Uterus (tissue), 4 donors: ENCODE data around the gene EYS. TPM values are rescaled to one million over a fixed set of nuclear protein-coding genes. Genes with fewer than 3 reads are reported as not detected.

ENCODE experiments used
- DNase-seq, 2 donors: peaks; one replicate each; pipeline ENCODE4 v3.0.0-alpha.2; 2019 to 2020
- H3K27ac ChIP-seq, 2 donors: fragments of 200-600 bp; sonication (generic); 1 replicate in 1 of 2; 2 replicates in 1 of 2; pipeline ENCODE4 v1.5.1; 2016 to 2018
- H3K27me3 ChIP-seq, 2 donors: fragments of 200-600 bp; sonication (generic); one replicate each; pipeline ENCODE4 v1.5.1; 2018 to 2019; ENCODE audit warnings: control low read depth in 1 of 2
- H3K36me3 ChIP-seq, 2 donors: fragments of 200-600 bp; sonication (generic); one replicate each; pipeline ENCODE4 v1.5.1; 2019; ENCODE audit warnings: control low read depth in 1 of 2
- H3K4me1 ChIP-seq, 2 donors: fragments of 200-600 bp; sonication (generic); one replicate each; pipeline ENCODE4 v1.5.1; 2018 to 2019; ENCODE audit warnings: control low read depth in 1 of 2
- H3K4me3 ChIP-seq, 2 donors: fragments of 200-600 bp; sonication (generic); 1 replicate in 1 of 2; 2 replicates in 1 of 2; pipeline ENCODE4 v1.5.1; 2018 to 2019; ENCODE audit warnings: mild to moderate bottlenecking in 1 of 2
- H3K9me3 ChIP-seq, 2 donors: fragments of 200-600 bp; sonication (generic); one replicate each; pipeline ENCODE4 v1.5.1; 2019; ENCODE audit warnings: control low read depth in 1 of 2
- POLR2A ChIP-seq, 2 donors: fragments of 450-650 bp; IDR thresholded peaks; one replicate each; pipeline ENCODE4 v1.6.1; 2016; ENCODE audit warnings: antibody characterized with exemption in 2 of 2, mild to moderate bottlenecking in 1 of 2, moderate library complexity in 1 of 2
- intact Hi-C: fragments of 100-400 bp; cut with DNase I; formaldehyde crosslinking; loops from one replicate; pipeline ENCODE4 v1.15.1; 2023; ENCODE audit warnings: low total_unique reads
- total RNA-seq, 4 donors: library from RNA; depleted of rRNA in 3 of 4; stranded (reverse); fragments of >200 nt in 3 of 4; gene quantifications; one replicate each; pipeline versions ENCODE4 v1.1.0 to v1.2.4, GENCODE V29; 2014 to 2023
- TF ChIP-seq, protein P1 (sequence below), 4 experiments: fragments of 200-600 bp in 2 of 4; fragments of 450-650 bp in 2 of 4; sonication (generic) in 2 of 4; IDR thresholded peaks; one replicate each; pipeline ENCODE4 v1.5.1; 2016 to 2019; ENCODE audit warnings: antibody characterized with exemption in 4 of 4, mild to moderate bottlenecking in 2 of 4, moderate library complexity in 1 of 4
- donor health status: DM: yes; HTN: yes; CAD: no.

EYS gene
- total RNA-seq, 4 donors from 2014 or later: 1.3 TPM; not detected in 3

DNA sequence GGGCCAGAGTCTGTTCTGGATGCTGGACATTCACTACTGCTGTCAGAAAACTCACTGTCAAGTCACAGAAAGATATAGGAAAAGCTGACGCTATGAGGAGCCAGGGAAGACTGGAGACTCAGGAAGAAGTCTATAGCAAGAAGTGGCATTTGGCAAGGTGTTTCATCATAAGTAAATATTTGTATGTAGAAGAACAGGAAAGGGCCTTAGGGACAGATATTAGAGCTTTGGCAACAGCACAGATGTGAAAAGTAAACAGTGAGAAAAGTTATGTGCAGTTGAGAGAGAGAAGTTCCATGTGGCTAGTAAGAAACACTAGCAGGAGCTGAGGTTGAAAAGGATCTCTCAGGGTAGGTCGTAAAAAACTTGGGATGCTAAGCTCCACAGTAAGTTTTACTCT, 1202.5 kb downstream of the EYS start:
- Histone ChIP-seq H3K9me3 (no peaks in the 10 kb centered on the region), H3K27ac (no peak overlapping the region), H3K4me1 (no peaks in the 10 kb centered on the region), H3K36me3 (no peaks in the 10 kb centered on the region), H3K27me3 (no peaks in the 10 kb centered on the region), H3K4me3 (no peak overlapping the region)
- TF ChIP-seq POLR2A (IDR thresholded peaks at IDR 0.05): no peak
- TF ChIP-seq, protein P1, sequence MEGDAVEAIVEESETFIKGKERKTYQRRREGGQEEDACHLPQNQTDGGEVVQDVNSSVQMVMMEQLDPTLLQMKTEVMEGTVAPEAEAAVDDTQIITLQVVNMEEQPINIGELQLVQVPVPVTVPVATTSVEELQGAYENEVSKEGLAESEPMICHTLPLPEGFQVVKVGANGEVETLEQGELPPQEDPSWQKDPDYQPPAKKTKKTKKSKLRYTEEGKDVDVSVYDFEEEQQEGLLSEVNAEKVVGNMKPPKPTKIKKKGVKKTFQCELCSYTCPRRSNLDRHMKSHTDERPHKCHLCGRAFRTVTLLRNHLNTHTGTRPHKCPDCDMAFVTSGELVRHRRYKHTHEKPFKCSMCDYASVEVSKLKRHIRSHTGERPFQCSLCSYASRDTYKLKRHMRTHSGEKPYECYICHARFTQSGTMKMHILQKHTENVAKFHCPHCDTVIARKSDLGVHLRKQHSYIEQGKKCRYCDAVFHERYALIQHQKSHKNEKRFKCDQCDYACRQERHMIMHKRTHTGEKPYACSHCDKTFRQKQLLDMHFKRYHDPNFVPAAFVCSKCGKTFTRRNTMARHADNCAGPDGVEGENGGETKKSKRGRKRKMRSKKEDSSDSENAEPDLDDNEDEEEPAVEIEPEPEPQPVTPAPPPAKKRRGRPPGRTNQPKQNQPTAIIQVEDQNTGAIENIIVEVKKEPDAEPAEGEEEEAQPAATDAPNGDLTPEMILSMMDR (IDR thresholded peaks at IDR 0.05): no peak
- no peak for DNase-seq
- intact Hi-C loops: no loop called here

DNA sequence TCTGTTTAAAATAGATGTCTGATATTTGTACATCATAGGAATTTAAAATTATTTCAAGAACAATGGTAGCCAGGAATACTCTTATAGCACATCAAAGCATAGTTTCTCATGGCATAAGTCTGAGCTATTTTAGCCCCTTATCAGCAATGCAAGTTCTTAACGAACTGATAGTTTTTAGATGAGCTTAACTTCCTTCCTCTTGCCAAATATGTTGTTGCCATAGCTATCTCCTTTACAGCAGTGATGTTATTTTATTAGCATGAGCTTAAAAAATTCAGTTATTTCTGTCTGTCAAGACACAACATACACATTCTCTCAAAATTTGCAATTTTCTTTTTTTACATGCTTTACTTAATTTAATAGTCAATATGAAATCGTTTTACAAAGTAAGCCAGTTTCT, 1204.2 kb downstream of the EYS start:
- no peaks in the 10 kb centered on the region for H3K27me3 ChIP-seq
- H3K27ac ChIP-seq: no peak overlapping the region
- intact Hi-C loops: no loop called here
- no peaks in the 10 kb centered on the region for H3K4me1 ChIP-seq
- no peaks in the 10 kb centered on the region for H3K36me3 ChIP-seq
- H3K4me3 ChIP-seq: no peak overlapping the region
- H3K9me3 ChIP-seq: no peaks in the 10 kb centered on the region
- DNase-seq: no peak
- TF ChIP-seq, protein P1 (IDR thresholded peaks at IDR 0.05): no peak
- TF ChIP-seq POLR2A (IDR thresholded peaks at IDR 0.05): no peak

DNA sequence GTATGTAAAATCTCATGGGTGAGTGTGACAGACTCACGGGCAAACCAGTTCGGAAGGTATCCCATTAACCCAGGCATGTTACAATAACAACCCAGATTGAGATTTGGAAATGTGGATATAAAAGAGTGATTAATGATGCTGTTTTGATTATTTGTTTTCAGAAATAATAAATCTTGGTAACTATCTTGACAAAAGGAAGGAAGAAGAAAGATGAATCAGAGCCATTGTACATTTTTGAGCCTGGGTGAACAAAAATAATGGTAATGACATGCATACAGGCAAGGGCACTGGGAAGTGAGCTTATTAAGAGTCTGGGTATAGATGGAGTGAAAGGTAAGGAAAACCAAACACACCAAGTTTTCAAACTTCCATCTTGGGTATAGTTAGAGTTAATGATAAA, 1209.4 kb downstream of the EYS start:
- no peaks in the 10 kb centered on the region for H3K4me1 ChIP-seq
- no peak for TF ChIP-seq POLR2A (IDR thresholded peaks at IDR 0.05)
- TF ChIP-seq, protein P1 (IDR thresholded peaks at IDR 0.05): no peak
- H3K9me3 ChIP-seq: no peaks in the 10 kb centered on the region
- H3K4me3 ChIP-seq: no peak overlapping the region
- H3K36me3 ChIP-seq: no peaks in the 10 kb centered on the region
- intact Hi-C loops: no loop called here
- H3K27ac ChIP-seq: no peak overlapping the region
- no peak for DNase-seq
- no peaks in the 10 kb centered on the region for H3K27me3 ChIP-seq

DNA sequence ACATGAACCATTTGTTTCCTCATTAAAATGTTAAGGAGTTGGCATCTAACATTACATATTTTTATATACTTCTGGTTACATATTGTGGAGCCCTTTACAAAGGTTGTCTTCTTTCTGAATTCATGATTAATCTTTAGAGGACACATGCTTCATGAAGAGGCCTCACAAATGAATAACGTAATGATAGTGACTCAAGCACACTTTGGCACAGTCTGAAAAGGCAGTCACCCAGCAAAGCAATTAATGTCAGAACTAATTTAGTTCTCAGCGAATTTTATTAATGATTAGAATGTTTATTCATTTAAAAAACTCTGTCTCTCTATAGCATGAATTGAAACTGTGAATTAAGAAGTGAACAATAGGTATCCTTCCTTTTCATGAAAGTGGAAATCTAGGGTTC, 1217.3 kb downstream of the EYS start:
- no peak overlapping the region for H3K4me3 ChIP-seq
- no peaks in the 10 kb centered on the region for H3K9me3 ChIP-seq
- no peak overlapping the region for H3K27ac ChIP-seq
- no peaks in the 10 kb centered on the region for H3K27me3 ChIP-seq
- DNase-seq: no peak
- no peak for TF ChIP-seq POLR2A (IDR thresholded peaks at IDR 0.05)
- TF ChIP-seq, protein P1 (IDR thresholded peaks at IDR 0.05): no peak
- H3K36me3 ChIP-seq: no peaks in the 10 kb centered on the region
- no peaks in the 10 kb centered on the region for H3K4me1 ChIP-seq
- intact Hi-C loops: no loop called here

DNA sequence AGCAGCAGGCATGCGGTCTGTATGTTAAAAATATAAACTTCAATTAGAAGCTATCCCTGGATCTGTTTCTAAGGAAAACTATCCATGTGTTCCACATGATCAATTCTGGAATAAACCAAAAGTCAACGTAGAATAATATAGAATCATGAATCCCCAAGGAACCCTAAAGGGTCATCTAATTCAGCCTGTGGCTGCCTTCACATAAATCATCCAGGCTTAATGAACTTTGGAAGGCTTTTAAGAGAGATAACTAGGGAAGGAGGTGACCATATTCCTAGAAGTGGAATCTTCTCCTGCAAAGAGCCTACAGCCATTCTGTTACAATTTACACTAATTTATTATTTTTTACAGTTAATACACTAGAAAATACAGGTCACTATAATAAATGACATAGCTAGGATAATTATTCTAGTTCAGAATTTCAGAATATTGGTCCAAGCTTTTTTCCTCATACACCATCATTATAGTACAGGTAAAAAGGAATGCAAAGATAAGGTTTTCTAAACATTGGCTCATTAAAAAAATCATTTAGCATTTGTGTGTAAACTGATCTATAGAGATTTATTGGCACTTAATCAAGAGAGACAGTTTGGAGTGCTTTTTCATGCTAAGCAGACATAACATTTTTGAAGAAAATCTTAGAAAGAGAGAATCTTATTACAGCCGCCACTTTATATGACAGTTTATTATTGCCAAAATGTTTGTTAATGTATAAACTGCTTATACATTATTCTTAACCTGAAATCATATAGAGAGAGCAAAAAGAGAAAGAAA, 1220.3 kb downstream of the EYS start:
- no peak for DNase-seq
- Histone ChIP-seq H3K27me3 (no peaks in the 10 kb centered on the region), H3K36me3 (no peaks in the 10 kb centered on the region), H3K4me3 (no peak overlapping the region), H3K4me1 (no peaks in the 10 kb centered on the region), H3K27ac (no peak overlapping the region), H3K9me3 (no peaks in the 10 kb centered on the region)
- TF ChIP-seq, protein P1 (IDR thresholded peaks at IDR 0.05): no peak
- no peak for TF ChIP-seq POLR2A (IDR thresholded peaks at IDR 0.05)
- intact Hi-C loops: no loop called here
